ENCODE measurements around the gene MFRP. TPM values are rescaled to one million over a fixed set of nuclear protein-coding genes. Genes with fewer than 3 reads are reported as not detected.

MFRP gene
- total and polyA plus RNA-seq, 9 of the 15 experiments (the other 6 are each of a cell fraction or from before 2014, with no cell fraction given), result not detected

DNA sequence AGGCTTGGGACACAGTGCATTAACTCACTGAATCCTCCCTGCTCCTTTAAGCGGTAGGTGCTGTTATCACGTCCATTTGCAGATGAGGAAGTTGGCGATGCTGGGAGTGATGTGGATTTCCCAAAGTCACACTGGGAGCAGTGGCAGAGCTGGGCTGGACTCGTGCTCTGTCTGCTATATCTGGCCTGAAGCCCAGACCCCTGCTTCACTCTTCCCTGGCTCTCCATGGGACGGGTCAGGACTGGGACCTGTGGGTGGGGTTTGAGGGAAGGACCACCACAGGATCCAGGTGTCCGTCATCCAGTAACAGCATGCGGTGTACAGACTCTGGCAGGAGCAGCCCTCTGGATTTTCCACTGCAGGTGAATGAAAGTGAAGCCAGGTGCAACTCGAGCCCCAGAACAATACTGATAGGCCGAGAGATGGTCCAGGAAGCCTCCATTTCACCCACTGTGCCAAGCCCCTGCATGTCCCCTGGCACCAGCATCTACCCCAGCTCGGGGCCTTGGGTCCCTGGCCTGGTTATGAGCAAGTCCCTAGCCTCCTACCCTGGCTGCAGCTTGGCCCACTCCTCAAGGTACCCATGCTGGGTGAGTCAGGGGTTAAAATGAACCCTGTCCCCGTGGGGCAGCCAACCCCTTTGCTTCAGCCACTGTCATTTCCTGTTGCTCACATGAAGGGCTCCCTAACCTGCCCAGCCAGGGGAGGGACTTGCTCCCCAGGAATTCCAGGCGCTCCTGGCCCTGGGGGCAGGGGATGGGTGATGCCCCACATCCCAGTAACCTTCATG lies 30.8 kb upstream of the MFRP start (continued):
- TF ChIP-seq, protein P1, sequence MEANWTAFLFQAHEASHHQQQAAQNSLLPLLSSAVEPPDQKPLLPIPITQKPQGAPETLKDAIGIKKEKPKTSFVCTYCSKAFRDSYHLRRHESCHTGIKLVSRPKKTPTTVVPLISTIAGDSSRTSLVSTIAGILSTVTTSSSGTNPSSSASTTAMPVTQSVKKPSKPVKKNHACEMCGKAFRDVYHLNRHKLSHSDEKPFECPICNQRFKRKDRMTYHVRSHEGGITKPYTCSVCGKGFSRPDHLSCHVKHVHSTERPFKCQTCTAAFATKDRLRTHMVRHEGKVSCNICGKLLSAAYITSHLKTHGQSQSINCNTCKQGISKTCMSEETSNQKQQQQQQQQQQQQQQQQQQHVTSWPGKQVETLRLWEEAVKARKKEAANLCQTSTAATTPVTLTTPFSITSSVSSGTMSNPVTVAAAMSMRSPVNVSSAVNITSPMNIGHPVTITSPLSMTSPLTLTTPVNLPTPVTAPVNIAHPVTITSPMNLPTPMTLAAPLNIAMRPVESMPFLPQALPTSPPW (CRISPR knock-in tag; IDR thresholded peaks at IDR 0.05), result no peak
- no peak for TF ChIP-seq NEUROD1 (IDR thresholded peaks at IDR 0.05; ENCODE audit: borderline replicate concordance, low read depth, low read length, partially characterized antibody)
- TF ChIP-seq SREBF1 (IDR thresholded peaks at IDR 0.05; ENCODE audit: borderline replicate concordance, low read depth, low read length), result no peak
- TF ChIP-seq NFATC3 (IDR thresholded peaks at IDR 0.05), result no peak
- TF ChIP-seq, protein P2, sequence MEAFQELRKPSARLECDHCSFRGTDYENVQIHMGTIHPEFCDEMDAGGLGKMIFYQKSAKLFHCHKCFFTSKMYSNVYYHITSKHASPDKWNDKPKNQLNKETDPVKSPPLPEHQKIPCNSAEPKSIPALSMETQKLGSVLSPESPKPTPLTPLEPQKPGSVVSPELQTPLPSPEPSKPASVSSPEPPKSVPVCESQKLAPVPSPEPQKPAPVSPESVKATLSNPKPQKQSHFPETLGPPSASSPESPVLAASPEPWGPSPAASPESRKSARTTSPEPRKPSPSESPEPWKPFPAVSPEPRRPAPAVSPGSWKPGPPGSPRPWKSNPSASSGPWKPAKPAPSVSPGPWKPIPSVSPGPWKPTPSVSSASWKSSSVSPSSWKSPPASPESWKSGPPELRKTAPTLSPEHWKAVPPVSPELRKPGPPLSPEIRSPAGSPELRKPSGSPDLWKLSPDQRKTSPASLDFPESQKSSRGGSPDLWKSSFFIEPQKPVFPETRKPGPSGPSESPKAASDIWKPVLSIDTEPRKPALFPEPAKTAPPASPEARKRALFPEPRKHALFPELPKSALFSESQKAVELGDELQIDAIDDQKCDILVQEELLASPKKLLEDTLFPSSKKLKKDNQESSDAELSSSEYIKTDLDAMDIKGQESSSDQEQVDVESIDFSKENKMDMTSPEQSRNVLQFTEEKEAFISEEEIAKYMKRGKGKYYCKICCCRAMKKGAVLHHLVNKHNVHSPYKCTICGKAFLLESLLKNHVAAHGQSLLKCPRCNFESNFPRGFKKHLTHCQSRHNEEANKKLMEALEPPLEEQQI (IDR thresholded peaks at IDR 0.05), result no peak
- TF ChIP-seq JUN (IDR thresholded peaks at IDR 0.05; ENCODE audit: borderline replicate concordance, low read depth, low read length), result no peak
- TF ChIP-seq JUN (CRISPR knock-in tag; IDR thresholded peaks at IDR 0.05; ENCODE audit: borderline replicate concordance), result no peak
- no peak for TF ChIP-seq ZNF785 (CRISPR knock-in tag; IDR thresholded peaks at IDR 0.05)
- TF ChIP-seq CBFB (CRISPR knock-in tag; IDR thresholded peaks at IDR 0.05), result no peak

Data from K562 (cell line).